ENCODE measurements around the gene ZNF618.

Gene ZNF618

DNA sequence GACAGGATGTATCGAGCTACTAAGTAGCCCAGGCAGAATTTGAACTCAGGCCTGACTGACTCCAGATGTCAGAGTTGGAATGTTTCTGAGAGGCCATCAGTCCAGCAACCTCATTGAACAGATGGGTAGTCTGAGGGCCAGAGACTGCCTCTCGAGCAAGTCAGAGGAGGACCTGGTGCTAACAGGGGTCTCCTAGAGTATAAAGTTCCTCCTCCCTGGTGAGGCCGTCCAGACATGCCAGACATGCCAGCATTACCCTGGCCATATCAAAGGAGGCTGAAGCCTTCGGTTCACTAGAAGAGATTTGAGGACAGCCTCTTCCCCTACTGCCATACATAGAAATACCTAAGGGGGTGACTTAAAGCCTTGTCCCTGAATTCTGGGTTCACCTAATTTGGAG lies 81.2 kb downstream of the ZNF618 start:
- DNase-seq (ENCODE audit: low read depth) = no peak

DNA sequence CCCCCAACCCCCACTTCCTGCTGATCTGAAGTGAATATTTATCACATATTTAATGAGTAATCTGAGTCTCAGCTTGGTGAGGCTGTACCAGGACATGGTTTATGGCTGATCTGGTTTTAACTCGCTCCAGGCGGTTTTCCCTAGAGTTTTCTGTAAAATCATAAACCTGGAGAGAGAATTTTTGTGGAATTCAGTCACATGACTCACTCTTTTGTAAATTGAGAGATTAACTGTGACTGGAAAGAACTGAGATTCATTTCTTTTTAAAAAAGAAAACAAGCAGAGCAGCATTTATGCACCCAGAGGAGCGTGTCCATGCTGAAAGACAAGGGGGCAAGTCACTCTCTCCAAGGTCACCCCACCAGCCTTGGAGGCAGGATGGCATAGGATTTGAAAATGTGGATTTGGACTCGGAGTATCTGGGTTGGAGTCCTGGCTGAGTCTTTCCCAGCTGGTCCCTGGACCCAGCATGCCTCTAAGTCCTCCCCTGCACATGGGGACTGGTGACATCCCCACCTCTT lies 81.8 kb downstream of the ZNF618 start:
- DNase-seq (ENCODE audit: low read depth) = no peak

- no peak for DNase-seq (ENCODE audit: low read depth)
Observed at GRCh38 chr9:113958556-113958955, 82.4 kb downstream of the ZNF618 start.

GRCh38 chr9:113960768-113961167 lies 84.7 kb downstream of the ZNF618 start:
- DNase-seq (ENCODE audit: low read depth) = no peak

DNA sequence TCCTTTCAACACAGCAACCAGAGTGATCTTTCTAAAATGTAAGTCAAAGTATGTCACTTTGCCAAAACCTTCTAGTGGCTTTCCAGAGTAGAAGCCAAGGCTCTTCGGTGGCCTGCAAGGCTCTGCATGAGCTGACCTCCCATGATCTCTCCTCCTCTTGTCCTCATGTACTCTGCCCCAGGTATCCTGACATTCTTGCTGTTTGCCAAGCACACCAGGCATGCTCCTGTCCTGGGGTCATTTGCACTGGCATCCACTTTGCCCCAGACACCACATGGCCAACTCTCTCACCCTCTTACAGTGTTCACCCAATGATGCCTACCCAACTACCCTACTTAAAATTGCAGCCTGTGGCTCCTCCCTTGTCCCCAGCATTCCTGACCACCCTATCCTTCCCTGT lies 86.3 kb downstream of the ZNF618 start:
- DNase-seq (ENCODE audit: low read depth) = no peak

- DNase-seq (ENCODE audit: low read depth) = no peak
Observed at GRCh38 chr9:113963017-113963620, 87.0 kb downstream of the ZNF618 start.

DNA sequence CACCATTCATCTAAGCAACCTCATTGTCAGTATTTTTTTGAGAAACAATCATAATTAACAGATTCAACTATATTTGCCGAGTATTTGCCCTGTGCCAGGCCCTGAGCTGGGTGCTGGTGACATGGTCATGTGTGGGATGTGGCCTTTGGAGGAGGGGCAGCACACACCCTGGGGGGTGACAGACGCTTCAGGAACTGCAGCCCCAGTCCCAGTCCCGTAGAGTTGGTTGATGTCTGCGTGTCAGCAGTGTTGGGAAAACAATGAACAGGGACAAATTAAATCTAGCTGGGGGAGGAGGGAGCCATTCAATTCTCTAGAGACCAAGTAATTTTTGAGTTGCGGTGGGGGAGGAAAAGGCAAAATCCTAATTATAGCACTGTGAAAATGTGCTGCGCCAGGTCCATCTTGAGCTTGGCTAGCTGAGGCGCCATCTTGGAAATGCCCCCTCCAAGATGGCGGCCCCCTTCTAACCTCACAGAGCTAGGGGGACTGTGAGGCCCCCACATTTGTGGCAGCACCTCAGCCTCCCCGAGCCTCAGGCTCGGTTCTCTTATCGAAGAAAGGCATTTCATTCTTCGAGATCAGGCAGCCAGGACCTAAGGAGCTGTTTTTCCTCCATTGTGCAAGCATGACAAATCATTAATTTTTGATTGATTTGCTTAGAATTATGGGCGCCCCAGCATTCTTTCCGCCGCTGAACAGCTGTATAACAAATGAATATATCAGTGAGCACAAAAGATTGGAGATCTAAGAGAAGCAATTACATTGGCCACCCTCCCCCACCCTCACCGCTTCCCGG lies 87.8 kb downstream of the ZNF618 start:
- no peak for DNase-seq (ENCODE audit: low read depth)

GRCh38 chr9:113964495-113965170 lies 88.5 kb downstream of the ZNF618 start:
- no peak for DNase-seq (ENCODE audit: low read depth)

DNA sequence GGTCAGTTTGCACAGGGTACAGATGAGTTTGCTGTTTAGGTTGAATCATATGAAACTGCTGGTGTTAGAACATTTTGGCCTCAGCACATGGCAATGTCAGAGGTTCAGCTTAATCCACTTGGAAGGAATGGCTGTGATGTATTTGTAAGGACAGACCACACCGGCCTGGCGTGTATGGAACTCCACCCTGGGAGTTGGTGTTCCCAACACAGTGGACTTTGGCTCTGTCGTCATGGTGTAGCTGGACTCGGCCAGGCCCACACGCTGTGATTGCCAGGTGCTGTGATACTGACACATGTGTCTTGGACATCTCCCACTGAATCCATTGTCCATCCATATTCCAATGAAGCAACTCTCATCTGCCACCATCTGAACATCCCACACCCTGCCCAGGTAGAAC lies 90.3 kb downstream of the ZNF618 start:
- DNase-seq (ENCODE audit: low read depth) = no peak

GRCh38 chr9:113967380-113967779 lies 91.3 kb downstream of the ZNF618 start:
- no peak for DNase-seq (ENCODE audit: low read depth)

- DNase-seq (ENCODE audit: low read depth) = no peak
Observed at GRCh38 chr9:113969343-113969742, 93.2 kb downstream of the ZNF618 start.

DNA sequence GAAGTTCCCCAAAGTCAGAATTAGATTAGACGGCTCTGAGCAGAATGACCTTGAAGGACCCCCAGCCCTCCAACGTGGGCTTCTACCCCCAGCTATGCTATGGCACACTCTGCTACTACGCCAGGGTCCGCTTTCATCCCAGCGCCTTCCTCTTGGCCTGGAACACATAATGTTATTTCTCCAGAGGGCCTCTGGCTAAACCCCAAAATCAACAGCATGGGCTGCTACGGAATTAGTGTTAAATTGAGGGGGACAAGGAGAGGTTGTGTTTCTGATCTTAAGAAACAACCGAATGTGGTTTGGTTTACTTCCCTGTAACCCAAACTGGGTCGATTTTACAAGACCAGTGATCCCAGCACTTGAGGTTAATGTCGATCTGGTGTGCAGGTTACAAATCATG lies 97.1 kb downstream of the ZNF618 start:
- DNase-seq (ENCODE audit: low read depth) = no peak

GRCh38 chr9:113973963-113974413 lies 97.9 kb downstream of the ZNF618 start:
- DNase-seq (ENCODE audit: low read depth) = no peak

DNA sequence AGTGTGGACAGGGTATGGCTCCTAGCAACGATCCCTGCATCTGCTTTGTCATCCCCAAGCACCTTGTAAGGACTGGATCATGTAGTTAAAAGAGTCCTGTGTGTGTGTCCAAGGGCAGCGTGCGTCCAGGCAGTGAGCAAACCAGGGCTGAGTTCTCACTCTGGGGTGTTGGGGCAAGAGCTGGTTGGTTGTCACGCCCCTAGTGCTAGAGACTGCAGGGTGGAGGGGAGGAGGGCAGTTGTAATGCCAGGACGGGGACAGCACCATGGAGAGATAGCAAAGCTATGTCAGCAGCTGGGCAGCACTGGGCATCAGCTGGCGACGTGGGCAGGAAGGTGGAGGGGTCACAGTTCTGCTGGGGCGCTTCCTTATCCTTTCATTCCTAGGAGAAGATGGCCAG lies 100.8 kb downstream of the ZNF618 start:
- DNase-seq (ENCODE audit: low read depth) = no peak

GRCh38 chr9:113978725-113979342 lies 102.7 kb downstream of the ZNF618 start:
- no peak for DNase-seq (ENCODE audit: low read depth)

DNA sequence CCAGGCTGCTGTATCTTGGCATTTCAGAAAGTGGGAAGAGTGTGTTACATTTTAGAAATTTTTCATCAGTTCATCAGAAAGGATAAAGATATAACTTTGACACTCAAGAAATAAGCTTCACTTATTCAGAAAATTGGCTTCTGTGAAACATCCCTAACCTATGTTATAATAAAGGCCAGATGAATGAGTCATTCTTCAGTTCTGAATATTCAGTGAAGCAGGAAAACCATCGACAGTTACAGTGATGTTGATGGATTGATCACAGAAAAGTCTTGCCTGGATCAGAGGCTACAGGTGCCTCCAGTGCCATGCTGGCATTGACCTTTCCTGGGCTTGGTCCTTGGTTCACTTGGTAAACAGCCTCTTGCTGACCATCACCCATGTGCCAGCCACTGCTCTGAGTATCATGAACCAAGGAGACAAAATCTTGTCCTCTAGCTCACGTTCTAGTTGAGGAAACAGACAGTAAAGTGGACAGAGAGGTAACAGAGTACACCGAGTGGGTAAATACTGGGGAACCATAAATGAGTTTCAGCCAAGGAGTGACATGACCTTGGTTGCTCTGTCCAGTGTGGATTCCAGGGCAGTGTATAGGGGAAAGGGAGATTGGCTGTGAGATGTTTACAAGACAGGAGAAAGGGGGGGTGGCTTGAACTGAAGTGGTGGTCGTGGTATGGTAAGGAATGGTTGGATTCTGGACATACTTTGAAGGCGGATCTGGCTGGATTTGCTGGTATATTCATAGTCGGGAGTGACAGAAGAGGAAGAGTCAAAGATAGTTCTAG lies 103.4 kb downstream of the ZNF618 start:
- no peak for DNase-seq (ENCODE audit: low read depth)

GRCh38 chr9:113984639-113985380 lies 108.7 kb downstream of the ZNF618 start:
- no peak for DNase-seq (ENCODE audit: low read depth)

DNA sequence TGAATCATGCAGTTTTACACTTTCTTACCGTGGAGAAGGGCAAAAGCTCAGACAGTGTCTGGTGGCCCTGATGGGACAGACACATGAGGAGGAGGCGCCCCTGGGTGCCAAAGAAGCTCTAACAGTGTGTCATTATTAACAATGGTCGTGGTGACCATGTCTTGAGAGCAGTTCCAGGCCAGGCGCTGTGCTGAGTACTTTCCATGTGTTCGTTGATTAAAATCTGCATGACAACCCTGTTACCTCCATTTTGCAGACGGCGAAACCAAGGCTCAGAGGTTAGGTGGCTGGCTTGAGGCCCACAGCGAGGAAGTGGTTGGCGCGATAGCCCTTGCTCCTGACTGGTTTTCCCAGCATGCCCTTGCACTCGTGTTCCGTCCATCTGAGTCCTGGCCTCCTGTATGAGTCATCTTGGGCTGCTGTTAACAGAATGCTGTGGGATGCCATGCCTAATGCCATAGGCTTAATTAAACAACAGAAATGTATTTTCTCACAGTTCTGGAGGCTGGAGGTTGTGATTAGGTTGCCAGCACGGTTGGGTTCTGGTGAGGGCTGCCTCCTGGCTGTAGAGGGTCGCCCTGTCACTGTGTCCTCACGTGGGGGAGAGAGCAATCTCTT lies 110.0 kb downstream of the ZNF618 start:
- DNase-seq (ENCODE audit: low read depth) = no peak

- DNase-seq (ENCODE audit: low read depth) = no peak
Observed at GRCh38 chr9:113986931-113987330, 110.8 kb downstream of the ZNF618 start.

DNA sequence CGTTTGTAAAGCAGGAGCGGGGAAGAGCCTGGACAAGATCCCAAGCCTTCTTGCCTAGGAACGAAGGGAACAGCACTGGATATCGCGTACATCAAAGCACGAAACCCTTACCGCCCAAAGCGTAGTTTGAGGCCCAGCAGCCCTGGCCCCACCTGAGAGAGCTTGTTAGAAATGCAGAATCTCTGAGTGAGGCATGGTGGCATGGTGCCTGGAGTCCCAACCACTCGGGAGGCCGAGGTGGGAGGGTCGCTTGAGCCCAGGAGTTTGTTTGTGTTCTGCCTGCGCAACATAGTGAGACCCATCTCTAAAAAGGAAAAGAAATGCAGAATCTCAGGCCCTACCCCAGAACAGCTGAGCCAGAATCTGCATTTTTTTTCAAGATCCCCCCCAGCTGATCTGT lies 111.4 kb downstream of the ZNF618 start:
- DNase-seq (ENCODE audit: low read depth) = no peak

Measured in activated gamma-delta T cell treated with anti-CD3 and anti-CD28 coated beads, Interleukin-2, amount 50 U/mL, for 16 hours (primary cell).